Glutamatergic neuron (in vitro differentiated cells): ENCODE results near the gene GJA1. TPM values are rescaled to one million over a fixed set of nuclear protein-coding genes. Genes with fewer than 3 reads are reported as not detected.
"Not testable (repeated sequence)": the region's sequence is repeated elsewhere in the genome, so short reads cannot be mapped to it uniquely, and the experiment has no call there.

Source experiments
- DNase-seq: peaks from one replicate; pipeline ENCODE4 v3.0.0; 2022
- H3K27ac Mint-ChIP-seq: one replicate; pipeline ENCODE4 v1.8.0; 2020; ENCODE audit warnings: mild to moderate bottlenecking, mixed read lengths, inconsistent platforms; ENCODE audit not compliant: unreplicated experiment
- H3K27me3 Mint-ChIP-seq: one replicate; pipeline ENCODE4 v1.8.0; 2020; ENCODE audit warnings: mild to moderate bottlenecking, moderate library complexity, mixed read lengths, inconsistent platforms; ENCODE audit not compliant: unreplicated experiment
- H3K36me3 Mint-ChIP-seq: one replicate; pipeline ENCODE4 v1.8.0; 2020; ENCODE audit warnings: mild to moderate bottlenecking, mixed read lengths, inconsistent platforms; ENCODE audit not compliant: unreplicated experiment
- H3K4me1 Mint-ChIP-seq: one replicate; pipeline ENCODE4 v1.8.0; 2020; ENCODE audit warnings: mild to moderate bottlenecking, low read depth, mixed read lengths, inconsistent platforms; ENCODE audit not compliant: unreplicated experiment
- H3K4me3 Mint-ChIP-seq: one replicate; pipeline ENCODE4 v1.8.0; 2020; ENCODE audit warnings: mild to moderate bottlenecking, mixed read lengths, inconsistent platforms; ENCODE audit not compliant: unreplicated experiment
- H3K9me3 Mint-ChIP-seq: one replicate; pipeline ENCODE4 v1.8.0; 2020; ENCODE audit warnings: mild to moderate bottlenecking, moderate library complexity, mixed read lengths, inconsistent platforms; ENCODE audit not compliant: unreplicated experiment
- total RNA-seq: library from RNA; stranded (reverse); fragmentation: NEBNext Ultra II Directional; extraction: Animal tissue kit (Norgen Biotek cat#: 25700); gene quantifications from one replicate; pipeline ENCODE4 v1.2.1, GENCODE V29; 2021; ENCODE audit not compliant: unreplicated experiment
- TF ChIP-seq, protein P1 (sequence below): fragments of 200-600 bp; sonication (generic); IDR thresholded peaks from one replicate; pipeline ENCODE4 v1.5.0; 2021; ENCODE audit not compliant: partially characterized antibody, unreplicated experiment

GJA1 gene
- total RNA-seq, 1 donor from 2014 or later: 19.4 TPM

DNA sequence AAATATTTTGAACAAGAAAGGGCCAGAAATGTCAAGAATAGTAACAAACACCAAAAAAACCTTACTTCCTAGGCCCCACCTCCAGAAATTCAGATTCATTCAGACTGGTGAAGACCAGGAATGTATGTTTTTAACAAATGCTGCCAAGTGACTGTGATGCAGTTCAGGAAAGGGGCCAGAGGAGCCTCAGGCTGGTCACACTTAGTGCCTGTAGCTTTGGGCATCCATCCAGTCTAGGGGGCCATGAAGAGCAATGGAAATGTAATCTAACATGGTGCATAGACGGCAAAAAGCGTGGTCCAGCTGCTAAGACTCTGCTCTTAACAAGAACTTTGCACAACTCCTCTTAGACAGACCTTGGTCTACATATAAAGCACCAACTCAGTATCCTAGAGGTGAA, 7.1 kb downstream of the GJA1 start:
- H3K9me3 Mint-ChIP-seq: peaks cover 2% of the 10 kb centered on the region
- peaks cover 14% of the 10 kb centered on the region for H3K4me1 Mint-ChIP-seq

DNA sequence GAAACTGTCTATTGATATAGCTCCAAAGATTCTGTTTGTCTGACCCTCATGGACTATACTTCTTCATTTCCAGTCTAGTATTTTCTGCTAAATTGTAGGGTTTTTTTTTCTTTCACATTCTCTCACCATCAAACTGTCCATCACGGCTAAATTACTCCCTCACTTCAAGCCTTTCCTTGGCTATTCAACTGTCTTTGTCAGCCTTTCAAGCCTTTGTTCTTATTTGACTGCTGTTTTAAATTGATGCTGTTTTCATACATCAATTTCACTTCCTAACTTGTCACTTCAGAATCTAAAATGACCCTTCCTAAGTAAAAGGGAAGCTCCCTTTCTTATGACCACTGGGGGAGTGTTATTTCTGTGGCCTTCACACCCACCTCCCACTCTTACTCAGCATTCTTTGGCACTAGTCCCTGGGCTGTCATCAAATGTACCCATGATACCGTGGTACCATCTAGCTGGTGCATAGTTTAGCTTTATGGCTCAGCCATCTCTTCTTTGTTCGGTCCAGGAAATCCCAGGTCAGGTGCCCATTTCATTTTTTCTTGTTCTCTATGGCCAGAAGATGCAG, 8.6 kb downstream of the GJA1 start:
- Mint-ChIP-seq H3K9me3 (no peaks in the 10 kb centered on the region), H3K36me3 (no peaks in the 10 kb centered on the region), H3K27me3 (peaks cover 2% of the 10 kb centered on the region), H3K4me3 (no peak overlapping the region), H3K4me1 (peaks cover 6% of the 10 kb centered on the region), H3K27ac (no peak overlapping the region)
- TF ChIP-seq, protein P1, sequence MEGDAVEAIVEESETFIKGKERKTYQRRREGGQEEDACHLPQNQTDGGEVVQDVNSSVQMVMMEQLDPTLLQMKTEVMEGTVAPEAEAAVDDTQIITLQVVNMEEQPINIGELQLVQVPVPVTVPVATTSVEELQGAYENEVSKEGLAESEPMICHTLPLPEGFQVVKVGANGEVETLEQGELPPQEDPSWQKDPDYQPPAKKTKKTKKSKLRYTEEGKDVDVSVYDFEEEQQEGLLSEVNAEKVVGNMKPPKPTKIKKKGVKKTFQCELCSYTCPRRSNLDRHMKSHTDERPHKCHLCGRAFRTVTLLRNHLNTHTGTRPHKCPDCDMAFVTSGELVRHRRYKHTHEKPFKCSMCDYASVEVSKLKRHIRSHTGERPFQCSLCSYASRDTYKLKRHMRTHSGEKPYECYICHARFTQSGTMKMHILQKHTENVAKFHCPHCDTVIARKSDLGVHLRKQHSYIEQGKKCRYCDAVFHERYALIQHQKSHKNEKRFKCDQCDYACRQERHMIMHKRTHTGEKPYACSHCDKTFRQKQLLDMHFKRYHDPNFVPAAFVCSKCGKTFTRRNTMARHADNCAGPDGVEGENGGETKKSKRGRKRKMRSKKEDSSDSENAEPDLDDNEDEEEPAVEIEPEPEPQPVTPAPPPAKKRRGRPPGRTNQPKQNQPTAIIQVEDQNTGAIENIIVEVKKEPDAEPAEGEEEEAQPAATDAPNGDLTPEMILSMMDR: no peak
- DNase-seq: no peak

More for the DNA sequence above, 7.1 kb downstream of the GJA1 start:
- DNase-seq: no peak
- Mint-ChIP-seq H3K27ac (no peak overlapping the region), H3K27me3 (peaks cover 2% of the 10 kb centered on the region), H3K4me3 (no peak overlapping the region), H3K36me3 (no peaks in the 10 kb centered on the region)
- TF ChIP-seq, protein P1: no peak

DNA sequence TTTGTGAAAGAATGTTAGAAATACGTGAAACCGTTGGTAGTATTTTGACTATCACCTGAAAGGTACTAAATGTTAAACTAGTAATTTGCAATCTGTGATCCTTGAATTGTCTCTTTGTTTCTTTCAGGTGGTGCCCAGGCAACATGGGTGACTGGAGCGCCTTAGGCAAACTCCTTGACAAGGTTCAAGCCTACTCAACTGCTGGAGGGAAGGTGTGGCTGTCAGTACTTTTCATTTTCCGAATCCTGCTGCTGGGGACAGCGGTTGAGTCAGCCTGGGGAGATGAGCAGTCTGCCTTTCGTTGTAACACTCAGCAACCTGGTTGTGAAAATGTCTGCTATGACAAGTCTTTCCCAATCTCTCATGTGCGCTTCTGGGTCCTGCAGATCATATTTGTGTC, 11.3 kb downstream of the GJA1 start:
- not testable (repeated sequence) for H3K9me3 Mint-ChIP-seq, DNase-seq, H3K36me3 Mint-ChIP-seq, H3K4me3 Mint-ChIP-seq, H3K27ac Mint-ChIP-seq, H3K27me3 Mint-ChIP-seq, H3K4me1 Mint-ChIP-seq

DNA sequence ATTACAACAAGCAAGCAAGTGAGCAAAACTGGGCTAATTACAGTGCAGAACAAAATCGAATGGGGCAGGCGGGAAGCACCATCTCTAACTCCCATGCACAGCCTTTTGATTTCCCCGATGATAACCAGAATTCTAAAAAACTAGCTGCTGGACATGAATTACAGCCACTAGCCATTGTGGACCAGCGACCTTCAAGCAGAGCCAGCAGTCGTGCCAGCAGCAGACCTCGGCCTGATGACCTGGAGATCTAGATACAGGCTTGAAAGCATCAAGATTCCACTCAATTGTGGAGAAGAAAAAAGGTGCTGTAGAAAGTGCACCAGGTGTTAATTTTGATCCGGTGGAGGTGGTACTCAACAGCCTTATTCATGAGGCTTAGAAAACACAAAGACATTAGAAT, 12.3 kb downstream of the GJA1 start:
- not testable (repeated sequence) for H3K9me3 Mint-ChIP-seq, H3K4me1 Mint-ChIP-seq, H3K27ac Mint-ChIP-seq, H3K36me3 Mint-ChIP-seq, H3K4me3 Mint-ChIP-seq, DNase-seq, H3K27me3 Mint-ChIP-seq

DNA sequence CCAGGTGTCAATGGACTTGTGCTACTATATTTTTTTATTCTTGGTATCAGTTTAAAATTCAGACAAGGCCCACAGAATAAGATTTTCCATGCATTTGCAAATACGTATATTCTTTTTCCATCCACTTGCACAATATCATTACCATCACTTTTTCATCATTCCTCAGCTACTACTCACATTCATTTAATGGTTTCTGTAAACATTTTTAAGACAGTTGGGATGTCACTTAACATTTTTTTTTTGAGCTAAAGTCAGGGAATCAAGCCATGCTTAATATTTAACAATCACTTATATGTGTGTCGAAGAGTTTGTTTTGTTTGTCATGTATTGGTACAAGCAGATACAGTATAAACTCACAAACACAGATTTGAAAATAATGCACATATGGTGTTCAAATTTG, 13.1 kb downstream of the GJA1 start:
- H3K4me3 Mint-ChIP-seq, DNase-seq, H3K27ac Mint-ChIP-seq, H3K36me3 Mint-ChIP-seq, H3K9me3 Mint-ChIP-seq, H3K27me3 Mint-ChIP-seq, H3K4me1 Mint-ChIP-seq: not testable (repeated sequence)

DNA sequence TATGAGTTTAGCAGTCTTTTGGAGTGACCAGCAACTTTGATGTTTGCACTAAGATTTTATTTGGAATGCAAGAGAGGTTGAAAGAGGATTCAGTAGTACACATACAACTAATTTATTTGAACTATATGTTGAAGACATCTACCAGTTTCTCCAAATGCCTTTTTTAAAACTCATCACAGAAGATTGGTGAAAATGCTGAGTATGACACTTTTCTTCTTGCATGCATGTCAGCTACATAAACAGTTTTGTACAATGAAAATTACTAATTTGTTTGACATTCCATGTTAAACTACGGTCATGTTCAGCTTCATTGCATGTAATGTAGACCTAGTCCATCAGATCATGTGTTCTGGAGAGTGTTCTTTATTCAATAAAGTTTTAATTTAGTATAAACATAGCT, 13.9 kb downstream of the GJA1 start:
- H3K4me3 Mint-ChIP-seq: no peak overlapping the region
- no peaks in the 10 kb centered on the region for H3K4me1 Mint-ChIP-seq
- H3K27ac Mint-ChIP-seq: no peak overlapping the region
- no peaks in the 10 kb centered on the region for H3K36me3 Mint-ChIP-seq
- no peak for DNase-seq
- no peaks in the 10 kb centered on the region for H3K9me3 Mint-ChIP-seq
- H3K27me3 Mint-ChIP-seq: peaks cover 2% of the 10 kb centered on the region
- TF ChIP-seq, protein P1: no peak

DNA sequence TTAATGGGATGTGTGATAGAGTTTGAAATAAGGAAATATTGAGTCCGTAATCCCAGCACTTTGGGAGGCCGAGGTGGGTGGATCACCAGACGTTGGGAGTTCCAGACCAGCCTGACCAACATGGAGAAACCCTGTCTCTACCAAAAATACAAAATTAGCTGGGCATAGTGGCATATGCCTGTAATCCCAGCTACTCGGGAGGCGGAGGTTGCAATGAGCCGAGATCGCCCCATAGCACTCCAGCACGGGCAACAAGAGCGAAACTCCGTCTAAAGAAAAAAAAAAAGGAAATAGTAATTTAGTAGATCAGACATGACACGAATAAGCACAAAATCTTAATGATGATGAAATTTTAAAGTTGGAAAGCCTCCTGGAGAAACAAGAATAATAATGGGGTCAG, 14.8 kb downstream of the GJA1 start:
- H3K27ac Mint-ChIP-seq: no peak overlapping the region
- no peak overlapping the region for H3K4me3 Mint-ChIP-seq

More for the DNA sequence above, 14.8 kb downstream of the GJA1 start:
- TF ChIP-seq, protein P1: no peak
- Mint-ChIP-seq H3K9me3 (no peaks in the 10 kb centered on the region), H3K36me3 (no peaks in the 10 kb centered on the region), H3K27me3 (peaks cover 2% of the 10 kb centered on the region), H3K4me1 (no peaks in the 10 kb centered on the region)
- no peak for DNase-seq
